Measurements from ENCODE around the gene FAM162B.

- TF ChIP-seq, protein P1, sequence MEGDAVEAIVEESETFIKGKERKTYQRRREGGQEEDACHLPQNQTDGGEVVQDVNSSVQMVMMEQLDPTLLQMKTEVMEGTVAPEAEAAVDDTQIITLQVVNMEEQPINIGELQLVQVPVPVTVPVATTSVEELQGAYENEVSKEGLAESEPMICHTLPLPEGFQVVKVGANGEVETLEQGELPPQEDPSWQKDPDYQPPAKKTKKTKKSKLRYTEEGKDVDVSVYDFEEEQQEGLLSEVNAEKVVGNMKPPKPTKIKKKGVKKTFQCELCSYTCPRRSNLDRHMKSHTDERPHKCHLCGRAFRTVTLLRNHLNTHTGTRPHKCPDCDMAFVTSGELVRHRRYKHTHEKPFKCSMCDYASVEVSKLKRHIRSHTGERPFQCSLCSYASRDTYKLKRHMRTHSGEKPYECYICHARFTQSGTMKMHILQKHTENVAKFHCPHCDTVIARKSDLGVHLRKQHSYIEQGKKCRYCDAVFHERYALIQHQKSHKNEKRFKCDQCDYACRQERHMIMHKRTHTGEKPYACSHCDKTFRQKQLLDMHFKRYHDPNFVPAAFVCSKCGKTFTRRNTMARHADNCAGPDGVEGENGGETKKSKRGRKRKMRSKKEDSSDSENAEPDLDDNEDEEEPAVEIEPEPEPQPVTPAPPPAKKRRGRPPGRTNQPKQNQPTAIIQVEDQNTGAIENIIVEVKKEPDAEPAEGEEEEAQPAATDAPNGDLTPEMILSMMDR (IDR thresholded peaks at IDR 0.05) = no peak
- TF ChIP-seq POLR2A (IDR thresholded peaks at IDR 0.05) (no peak), POLR2AphosphoS5 (IDR thresholded peaks at IDR 0.05) (no peak)
These were observed 8.4 kb upstream of the FAM162B start for GRCh38 chr6:116773886-116774285.

All from prostate gland (tissue), 2 donors.